Kidney epithelial cell (primary cell): ENCODE results near the gene CFAP58. TPM values are rescaled to one million over a fixed set of nuclear protein-coding genes. Genes with fewer than 3 reads are reported as not detected.

Experiments
- DNase-seq: peaks from one replicate; pipeline ENCODE4 v3.0.0-alpha.2; 2010; ENCODE audit warnings: low read depth
- H3K27me3 ChIP-seq: 2 replicates; pipeline ENCODE4 v1.6.0; 2011; ENCODE audit warnings: low read length; ENCODE audit not compliant: control insufficient read depth, insufficient read depth
- H3K36me3 ChIP-seq: 2 replicates; pipeline ENCODE4 v1.5.1; 2011; ENCODE audit warnings: low read length; ENCODE audit not compliant: control insufficient read depth, insufficient read depth
- H3K4me3 ChIP-seq: 2 replicates; pipeline ENCODE4 v1.5.1; 2011; ENCODE audit warnings: low read depth, mild to moderate bottlenecking, control low read depth, low read length
- total RNA-seq: library from RNA; depleted of rRNA; stranded (reverse); fragments of >200 nt; gene quantifications from 2 replicates; pipeline ENCODE4 v1.2.3, GENCODE V29; 2015
- TF ChIP-seq, protein P1 (sequence below): IDR thresholded peaks from 2 replicates; pipeline ENCODE4 v1.5.1; 2011; ENCODE audit warnings: mild to moderate bottlenecking, moderate library complexity, low read length, control low read depth, inconsistent platforms; ENCODE audit not compliant: insufficient read depth, poor library complexity, severe bottlenecking

CFAP58 gene
- total RNA-seq, 1 donor from 2014 or later, result 0.75 TPM

DNA sequence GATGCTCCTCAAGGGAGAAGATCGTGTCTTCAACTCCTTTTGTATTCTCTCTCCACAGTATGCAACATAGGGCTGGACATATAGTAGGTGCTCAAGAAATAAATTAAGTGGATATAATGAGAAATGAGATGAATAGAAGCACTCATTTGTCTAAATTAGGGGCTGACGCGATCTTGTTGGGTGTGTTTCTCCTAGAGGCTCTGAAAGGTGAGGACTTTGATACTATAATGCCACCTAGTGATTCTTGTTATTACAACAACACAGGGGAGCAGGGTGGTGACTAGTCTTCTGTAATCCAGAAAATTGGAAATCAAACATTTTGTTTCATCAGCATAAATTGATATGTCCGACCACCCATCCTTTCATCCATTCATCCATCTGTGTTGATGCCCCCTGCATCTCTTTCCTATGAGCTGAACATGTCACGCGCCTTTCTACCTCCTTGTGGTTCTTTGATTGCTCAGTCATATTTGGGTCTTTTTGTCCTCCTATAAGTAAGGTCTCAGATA lies 3.5 kb upstream of the CFAP58 start:
- DNase-seq, result no peak
- Histone ChIP-seq H3K36me3 (no peaks in the 10 kb centered on the region), H3K27me3 (peaks cover 2% of the 10 kb centered on the region), H3K4me3 (no peak overlapping the region)
- TF ChIP-seq, protein P1, sequence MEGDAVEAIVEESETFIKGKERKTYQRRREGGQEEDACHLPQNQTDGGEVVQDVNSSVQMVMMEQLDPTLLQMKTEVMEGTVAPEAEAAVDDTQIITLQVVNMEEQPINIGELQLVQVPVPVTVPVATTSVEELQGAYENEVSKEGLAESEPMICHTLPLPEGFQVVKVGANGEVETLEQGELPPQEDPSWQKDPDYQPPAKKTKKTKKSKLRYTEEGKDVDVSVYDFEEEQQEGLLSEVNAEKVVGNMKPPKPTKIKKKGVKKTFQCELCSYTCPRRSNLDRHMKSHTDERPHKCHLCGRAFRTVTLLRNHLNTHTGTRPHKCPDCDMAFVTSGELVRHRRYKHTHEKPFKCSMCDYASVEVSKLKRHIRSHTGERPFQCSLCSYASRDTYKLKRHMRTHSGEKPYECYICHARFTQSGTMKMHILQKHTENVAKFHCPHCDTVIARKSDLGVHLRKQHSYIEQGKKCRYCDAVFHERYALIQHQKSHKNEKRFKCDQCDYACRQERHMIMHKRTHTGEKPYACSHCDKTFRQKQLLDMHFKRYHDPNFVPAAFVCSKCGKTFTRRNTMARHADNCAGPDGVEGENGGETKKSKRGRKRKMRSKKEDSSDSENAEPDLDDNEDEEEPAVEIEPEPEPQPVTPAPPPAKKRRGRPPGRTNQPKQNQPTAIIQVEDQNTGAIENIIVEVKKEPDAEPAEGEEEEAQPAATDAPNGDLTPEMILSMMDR, result peak; percentile 56

DNA sequence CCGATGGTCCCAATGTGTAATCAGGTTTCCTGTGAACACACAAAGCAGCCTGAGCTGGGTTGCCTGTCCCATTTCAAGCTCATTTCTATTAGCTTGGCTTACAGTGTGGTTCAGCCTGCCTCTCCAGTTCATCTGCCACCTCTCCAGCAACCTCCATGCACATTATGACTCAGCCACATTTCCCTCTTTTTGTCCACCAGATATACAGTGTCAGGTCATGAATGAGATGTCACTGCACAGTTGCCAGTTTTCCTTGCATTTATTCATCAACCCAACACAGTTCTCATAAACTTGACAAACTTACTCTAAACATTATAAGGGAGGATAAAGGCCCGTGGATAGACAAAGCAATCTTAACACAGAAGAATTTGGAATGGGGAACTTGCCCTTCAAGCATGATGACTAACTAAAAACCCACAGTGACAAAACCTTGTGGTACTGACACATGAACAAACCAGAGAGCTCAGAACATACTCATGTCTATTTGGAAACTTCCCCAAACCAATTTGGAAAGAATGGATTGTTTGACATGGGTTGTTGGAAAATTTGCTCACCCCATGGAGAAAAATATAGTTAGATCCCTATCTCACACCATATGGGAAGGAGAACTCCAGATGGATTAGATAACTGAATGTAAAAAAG lies 2.5 kb upstream of the CFAP58 start:
- Histone ChIP-seq H3K36me3 (no peaks in the 10 kb centered on the region), H3K4me3 (no peak overlapping the region), H3K27me3 (peaks cover 2% of the 10 kb centered on the region)
- TF ChIP-seq, protein P1, result no peak
- no peak for DNase-seq

DNA sequence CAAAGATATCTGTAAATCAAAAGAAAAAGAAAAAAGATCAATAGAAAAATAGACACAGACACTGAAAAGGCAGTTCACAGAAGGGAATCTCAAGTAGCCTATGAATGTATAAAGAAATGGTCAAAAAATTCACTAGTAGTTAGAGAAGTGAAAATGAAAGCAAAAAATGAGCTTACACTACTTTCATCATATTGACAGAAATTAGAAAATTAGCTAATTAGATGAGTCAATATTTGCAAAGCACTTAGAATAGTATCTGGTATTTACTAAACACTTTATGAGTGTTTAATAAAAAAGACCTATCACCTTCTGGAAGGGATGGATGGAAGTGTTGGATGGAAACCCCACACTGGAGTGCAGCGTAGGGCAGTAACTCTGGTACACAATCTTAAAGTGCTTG lies 1.7 kb upstream of the CFAP58 start:
- DNase-seq, result no peak
- peaks cover 2% of the 10 kb centered on the region for H3K27me3 ChIP-seq
- TF ChIP-seq, protein P1, result no peak
- H3K4me3 ChIP-seq, result no peak overlapping the region
- H3K36me3 ChIP-seq, result no peaks in the 10 kb centered on the region

DNA sequence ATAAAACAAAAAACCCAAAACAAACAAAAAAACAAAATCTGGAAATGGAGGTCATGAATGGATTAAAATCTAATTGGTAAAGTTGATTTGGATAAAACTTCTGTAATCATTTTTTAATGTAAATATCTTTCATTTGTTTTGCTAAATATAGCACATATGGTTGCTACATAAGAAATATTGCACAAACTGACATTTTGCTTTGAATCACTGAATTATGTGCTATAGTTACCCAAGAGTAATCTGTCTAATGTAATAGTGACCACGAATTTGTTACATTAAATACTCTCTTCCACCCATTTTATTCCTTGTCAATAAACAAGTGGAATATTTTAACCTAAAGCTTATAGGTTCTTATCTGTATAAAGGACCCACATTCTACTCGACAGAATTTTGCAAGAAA lies 6.2 kb downstream of the CFAP58 start:
- TF ChIP-seq, protein P1, result no peak
- Histone ChIP-seq H3K27me3 (peaks cover 2% of the 10 kb centered on the region), H3K4me3 (no peak overlapping the region), H3K36me3 (no peaks in the 10 kb centered on the region)
- DNase-seq, result no peak

DNA sequence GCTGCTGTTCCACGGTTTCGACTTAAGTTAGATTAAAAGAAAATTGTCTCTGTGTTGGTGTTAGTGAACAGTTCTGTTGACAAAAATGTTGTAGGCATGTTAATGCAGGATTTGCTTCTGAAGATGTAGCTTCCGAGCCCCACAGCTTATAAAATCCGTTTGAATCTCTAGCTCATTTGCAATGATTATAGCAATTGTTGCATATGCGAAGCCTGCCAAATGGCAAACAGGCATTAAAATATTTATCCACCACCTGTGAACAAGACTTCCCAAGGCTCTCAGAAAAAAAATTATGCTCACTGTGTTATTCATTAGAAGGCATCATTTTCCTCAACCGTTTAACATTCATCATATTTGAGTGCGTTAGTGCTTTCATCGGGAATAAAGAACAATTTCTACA lies 14.3 kb downstream of the CFAP58 start:
- Histone ChIP-seq H3K36me3 (no peaks in the 10 kb centered on the region), H3K4me3 (no peak overlapping the region), H3K27me3 (peaks cover 2% of the 10 kb centered on the region)
- DNase-seq, result no peak
- TF ChIP-seq, protein P1, result no peak

DNA sequence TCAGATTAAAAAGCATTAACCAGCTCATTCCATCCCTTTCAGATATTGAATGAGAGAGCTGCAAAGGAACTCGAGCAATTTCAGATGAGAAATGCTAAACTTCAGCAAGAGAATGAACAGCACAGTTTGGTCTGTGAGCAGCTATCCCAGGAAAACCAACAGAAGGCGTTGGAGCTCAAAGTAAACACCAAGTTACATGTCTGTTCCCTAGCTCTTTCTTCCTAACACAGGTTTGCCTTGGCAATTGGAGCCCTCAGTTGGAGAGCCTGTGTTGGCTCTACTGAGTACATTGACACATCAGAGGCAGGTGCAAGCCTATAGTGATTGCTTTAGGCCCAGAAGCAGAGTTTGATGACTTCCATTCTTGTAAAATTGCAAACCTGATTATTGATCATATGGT lies 14.7 kb downstream of the CFAP58 start:
- TF ChIP-seq, protein P1, result no peak
- Histone ChIP-seq H3K36me3 (no peaks in the 10 kb centered on the region), H3K4me3 (no peak overlapping the region), H3K27me3 (peaks cover 2% of the 10 kb centered on the region)
- DNase-seq, result no peak
